ENCODE results near the gene SH3TC1.

GRCh38 chr4:8176547-8177399 lies 22.3 kb upstream of the SH3TC1 start:
- TF ChIP-seq CTCF (IDR thresholded peaks at IDR 0.05; ENCODE audit: low read length), result peak; percentile 63
- TF ChIP-seq EZH2 (IDR thresholded peaks at IDR 0.05; ENCODE audit: borderline replicate concordance, low read length), result no peak
